GM18519 (cell line): Measurements from ENCODE around the gene SORCS1.

Experiments
- ATAC-seq: cut with Tn5 transposase; IDR thresholded peaks from one replicate; pipeline ENCODE4 v1.9.1; 2021; ENCODE audit warnings: mild to moderate bottlenecking, moderate library complexity; ENCODE audit not compliant: unreplicated experiment, low FRiP score

SORCS1 gene

DNA sequence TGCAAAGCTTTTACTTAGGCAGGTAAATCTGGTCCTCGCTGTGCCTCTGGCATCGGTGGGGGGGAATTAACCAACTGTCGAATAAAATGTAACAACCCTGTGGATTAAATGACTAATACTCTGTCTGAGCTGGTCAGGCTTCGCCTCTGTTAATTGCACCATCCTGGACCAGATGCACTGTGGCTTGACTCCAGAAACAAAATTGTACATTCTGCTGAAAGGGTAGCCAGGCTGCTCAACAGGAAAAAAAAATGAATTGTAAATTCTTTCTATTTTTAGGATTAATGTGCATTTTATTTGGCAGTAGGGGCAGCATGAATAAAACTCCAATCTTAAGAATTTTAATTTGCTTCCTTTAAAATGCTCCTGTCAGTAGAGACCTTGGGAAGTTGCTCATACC, 389.4 kb downstream of the SORCS1 start:
- ATAC-seq: no peak

DNA sequence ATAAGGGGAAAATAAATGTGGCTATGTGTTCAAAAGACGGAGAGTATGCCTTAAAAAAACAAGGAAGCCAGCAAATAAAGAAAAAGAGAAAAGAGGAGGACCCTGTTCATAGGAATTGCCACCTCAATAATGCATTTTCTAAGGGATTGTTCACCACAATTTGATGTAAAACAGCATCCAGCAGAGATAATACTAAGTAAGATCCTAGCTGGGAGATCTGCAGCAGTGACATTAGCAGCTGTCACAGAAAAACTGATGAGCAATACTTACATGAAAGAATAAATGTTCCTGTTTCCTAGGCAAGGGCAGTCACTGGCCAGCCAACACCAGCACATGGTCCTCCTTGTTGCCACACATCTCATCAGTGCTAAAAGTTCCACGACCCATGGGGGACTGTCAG, 391.5 kb downstream of the SORCS1 start:
- no peak for ATAC-seq

DNA sequence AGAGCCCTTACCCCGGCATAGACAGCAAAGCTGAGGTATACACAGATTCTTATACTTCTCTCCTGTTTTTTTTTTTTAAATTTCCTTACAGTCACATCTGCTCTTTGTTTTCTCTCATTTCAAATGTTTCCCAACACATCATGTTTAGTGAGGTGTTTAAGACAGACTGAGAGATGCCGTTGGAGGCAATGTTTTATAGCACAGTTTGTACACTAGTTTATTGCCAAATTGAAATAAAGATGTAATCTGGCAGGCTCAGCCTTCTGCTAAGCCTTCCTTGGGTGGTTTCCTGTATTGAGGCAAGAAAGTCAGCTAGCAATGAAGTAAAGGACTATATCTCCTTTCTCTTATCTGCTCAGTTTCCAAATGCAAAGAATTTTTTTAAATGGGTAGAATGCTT, 393.4 kb downstream of the SORCS1 start:
- no peak for ATAC-seq

DNA sequence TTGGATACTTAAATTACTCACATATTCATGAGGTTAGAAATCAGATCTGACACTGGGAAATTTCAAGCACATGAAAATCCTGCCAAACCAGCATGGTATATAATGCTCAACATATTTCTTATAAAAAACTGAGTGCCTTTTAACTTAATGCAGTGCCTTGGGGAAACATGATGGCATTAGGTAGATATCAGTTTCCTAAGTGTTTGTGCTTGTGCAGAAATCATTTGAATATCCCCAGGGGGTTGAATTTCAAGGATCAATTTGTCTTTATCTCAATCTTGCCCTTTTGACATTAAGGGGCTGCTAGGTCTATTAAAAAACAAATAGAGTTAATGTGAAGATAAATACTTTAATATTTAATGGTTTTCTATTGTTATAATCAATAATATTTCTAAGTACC, 396.3 kb downstream of the SORCS1 start:
- no peak for ATAC-seq

DNA sequence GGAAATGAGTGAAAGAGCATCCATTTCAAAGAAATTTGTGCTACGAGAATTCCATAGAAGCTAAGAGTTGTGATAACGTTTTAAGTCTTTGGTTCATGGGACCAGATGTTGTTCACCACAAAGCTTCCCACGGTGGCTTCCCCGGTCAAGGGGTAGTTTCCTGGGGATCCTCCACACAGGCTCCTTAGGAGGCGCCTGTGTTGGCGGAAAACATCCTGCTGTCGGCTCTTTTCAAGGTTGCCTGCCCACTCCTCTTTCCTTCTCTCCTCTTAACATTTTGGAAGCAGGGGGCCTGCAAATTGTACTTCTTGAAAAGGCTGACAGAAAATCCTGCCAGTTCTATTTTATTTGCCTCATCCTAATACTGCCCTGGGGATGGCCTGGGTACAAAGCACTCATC, 398.6 kb downstream of the SORCS1 start:
- no peak for ATAC-seq

DNA sequence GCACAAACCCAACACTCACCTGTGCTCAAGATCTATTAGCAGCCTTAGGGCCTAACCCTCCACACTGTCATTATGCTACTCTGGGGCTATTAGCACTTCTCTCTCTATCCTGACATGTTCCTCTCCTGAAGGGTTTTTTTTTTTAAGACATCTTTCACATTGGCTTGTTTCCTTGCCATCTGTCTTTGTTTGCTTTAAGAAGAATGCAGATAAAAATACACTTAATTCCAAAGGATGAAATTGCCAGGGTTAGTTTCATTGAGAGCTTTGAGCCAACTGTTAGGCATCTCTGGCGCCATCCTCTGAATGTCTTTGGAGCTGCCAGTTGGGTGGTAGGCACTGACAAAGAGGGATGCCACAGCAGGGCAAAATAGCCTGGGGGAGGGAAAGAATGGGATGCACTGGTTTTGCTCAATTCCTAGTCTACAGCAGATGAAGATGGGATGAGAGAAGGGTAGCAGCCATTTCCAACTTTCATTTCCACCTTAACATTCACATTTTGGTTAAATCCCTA, 399.2 kb downstream of the SORCS1 start:
- ATAC-seq: no peak

DNA sequence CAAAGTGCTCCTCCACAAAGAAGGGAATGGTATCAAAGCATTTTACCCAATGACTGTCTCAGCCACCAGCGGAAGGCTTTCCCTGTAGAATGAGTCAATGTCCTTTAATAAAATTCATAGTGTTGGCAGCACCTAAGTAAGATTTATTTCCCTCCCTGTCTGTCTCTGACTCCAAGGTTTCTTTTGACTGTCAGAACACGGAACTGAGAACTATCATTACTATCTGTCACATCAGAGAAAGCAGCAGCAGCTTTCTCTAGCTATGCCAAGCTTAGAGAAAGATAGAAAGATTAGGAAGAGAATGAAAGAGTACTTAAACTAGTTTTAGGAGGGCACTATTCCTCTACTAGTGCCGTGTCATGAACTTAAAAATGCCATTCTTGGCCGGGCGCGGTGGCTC, 400.1 kb downstream of the SORCS1 start:
- no peak for ATAC-seq

DNA sequence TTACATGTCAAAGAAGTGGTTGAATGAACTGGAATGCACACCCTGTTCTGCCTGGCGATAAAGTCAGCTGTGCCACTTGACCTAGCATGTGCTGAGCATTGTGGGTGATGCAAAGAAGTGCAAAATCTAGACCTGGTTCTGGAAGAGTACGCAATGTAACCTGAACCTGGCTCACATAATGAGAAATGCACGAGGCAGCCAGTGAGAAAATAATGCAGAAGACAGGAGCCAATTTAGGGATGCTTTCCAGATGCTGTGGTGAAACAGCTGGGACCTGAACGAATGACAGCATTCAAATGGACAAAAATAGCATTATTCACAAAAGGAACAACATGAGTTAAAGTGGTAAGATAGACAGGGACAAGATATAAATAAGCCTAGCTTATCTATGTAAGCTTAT, 402.6 kb downstream of the SORCS1 start:
- ATAC-seq: no peak

DNA sequence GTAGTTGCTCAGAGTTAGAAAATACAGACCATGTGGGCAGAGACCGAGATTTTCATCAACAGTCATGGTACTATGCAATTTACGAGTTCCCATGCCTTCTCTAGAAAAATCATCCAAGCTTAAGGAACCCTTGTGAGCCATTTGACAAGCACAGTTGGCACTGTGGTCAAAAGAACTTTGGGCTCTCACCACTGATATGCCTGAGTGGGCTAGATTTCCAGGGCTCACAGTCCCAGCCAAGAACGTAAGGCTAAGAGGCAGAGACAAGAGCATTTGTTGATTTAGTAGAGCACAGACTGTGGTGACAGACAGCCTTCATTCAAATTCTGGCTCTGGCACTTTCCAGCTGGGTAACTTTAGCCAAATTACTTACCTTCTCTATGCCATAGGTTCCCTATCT, 407.0 kb downstream of the SORCS1 start:
- no peak for ATAC-seq

DNA sequence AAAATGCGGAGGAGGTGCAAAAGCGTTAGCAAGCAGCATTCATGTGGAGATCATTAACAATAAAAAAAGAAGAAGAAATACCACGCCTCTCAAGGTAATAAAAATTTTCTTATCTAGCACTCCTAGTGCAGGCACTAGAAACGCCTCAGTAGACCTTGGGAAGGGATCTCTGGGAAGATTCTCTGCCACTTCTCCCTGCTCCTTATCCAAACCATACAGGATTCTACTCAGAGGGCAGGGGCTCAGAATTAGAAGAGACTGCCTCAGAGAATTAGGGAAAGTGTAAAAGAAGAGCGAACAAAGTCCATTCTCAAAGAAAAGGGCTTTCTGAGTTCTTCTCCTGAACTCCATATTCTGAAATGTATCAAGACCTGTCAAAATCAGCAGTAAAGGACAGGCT, 413.4 kb downstream of the SORCS1 start:
- no peak for ATAC-seq

DNA sequence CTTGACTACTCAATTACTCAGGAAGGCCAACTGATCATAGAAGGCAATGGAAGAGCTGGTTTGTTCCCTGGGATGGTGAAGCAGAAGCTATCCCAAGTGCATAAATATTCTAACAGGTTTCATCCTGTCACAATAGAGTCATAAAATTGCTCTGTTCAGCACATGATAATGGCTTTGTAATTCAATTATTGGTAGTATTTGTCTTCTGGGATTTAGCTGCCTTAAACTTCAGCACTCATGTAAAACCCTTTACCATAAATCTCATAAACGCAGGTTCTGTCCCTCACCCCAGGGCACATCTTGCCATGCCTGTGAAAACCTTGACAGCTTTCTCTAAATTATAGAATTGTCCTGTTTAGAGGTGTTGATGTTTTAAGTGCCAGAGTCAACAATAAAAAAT, 417.6 kb downstream of the SORCS1 start:
- ATAC-seq: no peak

DNA sequence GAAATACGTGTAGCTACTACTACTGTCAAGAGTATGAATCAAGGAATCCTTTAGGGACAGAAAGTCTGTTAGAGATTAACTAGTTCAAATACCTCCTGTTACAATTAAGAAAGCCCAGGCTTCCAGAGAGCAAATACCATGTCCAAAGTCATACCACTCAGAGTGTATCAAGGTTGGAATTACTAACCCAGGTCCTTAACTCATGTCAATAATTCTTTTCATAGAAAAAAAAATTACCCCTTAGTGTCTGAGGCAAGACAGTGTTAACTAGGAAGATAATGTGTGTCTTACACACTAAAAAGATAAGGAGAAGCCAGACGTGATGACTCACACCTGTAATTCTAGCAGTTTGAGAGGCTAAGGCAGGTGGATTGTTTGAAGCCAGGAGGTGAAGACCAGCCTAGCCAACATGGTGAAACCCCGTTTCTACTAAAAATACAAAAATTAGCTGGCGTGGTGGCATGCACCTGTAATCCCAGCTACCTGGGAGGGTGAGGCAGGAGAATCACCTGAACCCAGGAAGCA, 423.4 kb downstream of the SORCS1 start:
- no peak for ATAC-seq

DNA sequence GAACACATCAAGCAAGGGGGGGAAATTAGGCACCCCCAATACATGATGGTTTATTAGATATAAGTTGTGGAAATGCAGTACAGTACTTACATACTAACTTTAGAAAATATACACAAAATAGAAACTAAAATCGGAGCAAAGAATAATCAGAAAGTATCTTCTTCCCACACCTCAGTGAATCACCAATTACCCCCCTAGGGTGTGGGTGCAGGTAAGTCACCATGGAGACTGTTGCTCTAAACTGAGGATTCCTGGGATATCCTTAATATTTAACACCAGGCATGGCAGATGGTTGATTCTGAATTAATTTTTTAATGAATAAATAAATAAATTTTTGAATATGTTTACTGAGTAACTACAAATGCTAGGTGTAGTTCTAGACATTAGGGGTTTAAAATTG, 424.4 kb downstream of the SORCS1 start:
- no peak for ATAC-seq

DNA sequence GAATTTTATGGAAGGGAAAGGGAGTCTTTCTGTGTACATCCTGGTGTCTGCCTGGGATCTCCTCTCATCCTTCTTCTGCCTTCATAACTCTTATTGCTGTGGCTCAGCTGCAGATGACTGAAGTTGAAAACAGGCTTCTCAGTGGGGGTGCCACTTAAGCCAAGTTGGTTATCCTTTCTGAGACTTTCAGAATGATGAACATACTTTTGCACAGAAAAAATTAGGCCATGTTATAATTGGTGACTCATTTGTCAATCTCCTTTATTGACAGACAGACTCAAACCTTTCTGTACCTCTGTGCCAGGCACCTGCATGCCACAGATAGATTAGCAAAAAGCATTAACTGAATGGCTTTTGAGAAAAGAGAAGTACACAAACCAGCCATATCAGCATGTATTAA, 430.3 kb downstream of the SORCS1 start:
- ATAC-seq: no peak

DNA sequence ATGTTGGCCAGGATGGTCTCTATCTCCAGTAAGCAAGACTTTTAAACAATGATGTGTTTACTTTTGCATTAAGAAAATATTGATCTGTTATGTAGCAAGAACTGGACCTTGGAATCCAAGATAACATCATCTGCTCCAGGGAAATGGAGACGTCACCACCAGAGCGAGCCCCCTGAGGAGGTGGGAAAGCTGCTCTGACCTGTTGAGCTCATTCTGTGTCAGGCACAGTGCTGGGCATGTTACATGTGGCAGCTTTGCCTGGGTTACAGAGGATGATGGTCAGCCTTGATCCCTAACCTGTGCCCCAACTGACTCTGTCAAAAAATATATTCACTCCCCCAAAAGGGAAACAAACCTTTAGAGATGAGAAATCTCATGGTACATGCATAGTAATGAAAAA, 436.3 kb downstream of the SORCS1 start:
- ATAC-seq: no peak

DNA sequence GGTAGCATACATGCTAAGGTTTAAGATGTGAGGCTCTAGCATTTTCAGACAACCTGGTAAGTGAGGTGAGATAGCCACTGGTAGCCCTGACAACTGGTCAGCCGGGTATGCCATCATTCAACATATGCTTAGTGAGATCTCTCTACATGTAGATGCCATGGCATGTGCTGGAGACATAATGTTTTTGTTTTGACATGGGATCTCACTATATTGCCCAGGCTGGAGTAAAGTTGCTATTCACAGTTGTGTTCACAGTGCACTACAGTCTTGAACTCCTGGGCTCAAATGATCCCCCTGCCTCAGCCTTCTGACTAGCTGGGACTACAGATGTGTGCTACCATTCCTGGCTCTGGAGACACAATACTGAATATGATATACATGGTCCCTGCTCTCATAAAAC, 437.3 kb downstream of the SORCS1 start:
- ATAC-seq: no peak

DNA sequence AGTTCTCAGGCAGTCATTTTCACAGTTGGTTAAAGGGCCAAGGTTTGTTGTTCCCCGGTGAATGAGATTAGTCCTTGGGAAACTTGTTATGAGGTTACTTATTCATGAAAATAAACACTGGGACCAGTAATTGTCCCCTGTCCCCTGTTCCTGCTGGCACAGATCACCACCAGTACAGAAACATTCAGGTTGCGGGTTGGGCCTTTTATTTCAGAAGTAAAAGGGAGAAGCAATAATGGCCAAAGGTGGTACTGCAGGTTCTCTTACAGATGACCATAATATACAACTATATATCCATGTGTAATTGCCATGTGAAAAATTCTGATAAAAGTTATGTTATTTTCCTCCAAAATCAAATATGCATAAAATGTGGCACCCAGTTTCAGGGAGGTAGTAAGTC, 442.0 kb downstream of the SORCS1 start:
- ATAC-seq: no peak

DNA sequence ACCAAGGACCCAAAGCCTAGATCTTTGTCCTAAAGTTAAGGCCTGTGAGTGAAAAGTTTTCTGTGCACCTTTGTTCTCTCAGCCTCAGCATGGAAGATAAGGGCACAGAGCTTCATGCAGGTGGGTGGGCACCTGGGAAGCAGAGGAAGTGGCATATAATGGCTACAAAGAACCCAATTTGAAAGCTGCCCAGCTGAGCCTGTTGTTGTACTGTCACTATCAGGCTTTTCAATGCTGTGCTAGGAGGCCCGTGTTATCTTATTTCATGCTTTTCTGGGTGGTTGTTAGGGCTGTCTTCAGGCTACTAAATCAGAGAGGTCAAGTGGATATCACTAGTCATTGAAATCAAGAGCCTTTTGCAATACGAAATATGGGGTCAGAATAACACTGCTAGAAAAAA, 443.8 kb downstream of the SORCS1 start:
- ATAC-seq: no peak

DNA sequence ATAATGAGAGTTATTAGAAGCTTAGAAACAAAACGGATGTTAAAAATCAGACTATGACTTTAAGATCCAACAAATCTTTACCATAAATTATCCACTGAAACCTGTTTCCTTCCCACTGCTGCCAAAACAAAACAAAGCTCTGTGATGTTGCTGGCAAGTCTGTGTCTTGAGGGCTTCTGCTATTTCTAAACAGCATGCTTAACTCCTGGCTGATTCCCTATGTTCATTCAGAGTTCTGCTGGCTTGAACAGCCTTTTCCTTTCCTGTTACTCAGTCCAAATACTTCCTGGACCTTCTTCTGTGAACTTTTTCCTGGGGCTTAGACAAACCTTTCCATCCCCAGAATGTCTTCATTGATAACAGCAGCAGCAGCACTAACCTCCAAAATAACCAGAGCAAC, 448.1 kb downstream of the SORCS1 start:
- no peak for ATAC-seq

DNA sequence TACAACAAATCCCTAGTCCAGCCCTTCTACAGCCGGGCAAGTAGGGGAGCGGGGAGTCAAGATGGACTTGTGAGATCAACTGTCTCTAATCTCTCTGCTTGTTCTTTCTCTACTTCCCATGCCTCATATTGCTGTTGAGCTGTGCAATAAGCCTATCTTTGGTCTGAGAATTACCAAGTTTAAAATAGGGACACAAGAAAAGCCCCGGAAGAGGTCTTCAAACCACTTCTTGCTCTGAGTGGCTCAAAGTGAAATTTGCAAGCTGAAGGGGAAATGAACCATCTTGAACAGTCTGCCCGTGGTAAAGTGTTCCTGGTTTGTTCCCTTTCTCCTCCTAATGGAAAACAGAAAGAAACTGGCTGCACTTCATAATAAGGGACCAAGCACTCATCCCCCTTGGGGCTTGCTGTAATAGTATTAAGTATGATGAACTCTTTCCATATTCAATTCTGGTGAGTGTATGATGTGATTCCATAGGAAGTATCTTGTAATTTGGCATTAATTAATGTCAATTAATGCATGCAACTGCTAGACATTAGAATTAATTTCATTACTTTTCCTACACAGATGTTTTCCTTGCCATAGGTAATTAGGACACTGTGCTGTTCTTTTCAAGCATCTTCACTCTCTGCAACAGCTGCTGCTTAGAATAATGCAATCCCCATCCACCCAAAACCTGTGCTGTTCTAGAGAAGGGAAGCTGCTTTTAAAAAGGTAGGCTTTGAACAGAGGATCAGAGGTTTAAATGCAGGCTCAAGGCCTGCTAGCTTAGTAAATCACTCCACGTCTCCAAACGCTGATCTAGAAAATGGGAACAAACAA, 449.6 kb downstream of the SORCS1 start:
- no peak for ATAC-seq

DNA sequence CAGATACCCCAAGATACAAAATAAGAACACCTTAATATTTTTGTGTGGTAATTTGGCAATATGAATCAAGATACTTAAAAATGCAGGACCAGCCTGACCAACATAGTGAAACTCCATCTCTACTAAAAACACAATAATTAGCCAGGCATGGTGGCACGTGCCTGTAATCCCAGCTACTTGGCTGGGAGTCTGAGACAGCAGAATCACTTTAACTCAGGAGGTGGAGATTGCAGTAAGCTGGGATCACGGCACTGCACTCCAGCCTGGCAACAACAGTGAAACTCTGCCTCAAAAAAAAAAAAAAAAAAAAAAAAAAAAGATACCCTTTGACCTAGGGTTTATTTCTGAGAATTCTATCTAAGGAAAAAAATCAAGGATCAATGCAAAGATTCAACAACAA, 450.7 kb downstream of the SORCS1 start:
- ATAC-seq: no peak

DNA sequence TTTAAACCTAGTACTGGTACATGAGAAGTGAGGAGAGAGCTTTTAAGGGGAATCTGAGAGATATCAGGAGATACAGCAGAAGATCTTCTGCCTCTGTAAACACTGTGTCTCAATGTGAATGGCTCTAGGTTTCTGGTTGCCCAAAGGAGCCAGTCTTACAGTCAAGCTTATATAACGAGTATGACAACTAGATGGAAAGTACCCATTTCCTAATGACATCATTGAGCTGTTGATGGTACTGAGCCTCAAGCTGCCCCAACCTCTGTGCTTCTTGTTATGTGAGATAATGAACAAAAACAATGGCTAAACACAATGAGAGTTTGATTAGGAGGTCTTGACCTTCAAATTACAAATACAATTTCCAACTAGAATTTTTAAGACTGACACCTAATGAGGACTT, 451.5 kb downstream of the SORCS1 start:
- no peak for ATAC-seq
